HT-29 (cell line): ENCODE data around the gene PIAS4. TPM values are rescaled to one million over a fixed set of nuclear protein-coding genes. Genes with fewer than 3 reads are reported as not detected.

Source experiments
- DNase-seq: peaks from one replicate; pipeline ENCODE4 v3.0.0-alpha.2; 2015; ENCODE audit warnings: low spot score
- total RNA-seq: library from RNA; depleted of rRNA; stranded (reverse); fragments of >200 nt; shearing (Covaris generic); gene quantifications from 2 replicates; pipeline ENCODE4 v1.2.3, GENCODE V29; 2014

Gene PIAS4
- total RNA-seq, 1 experiment from 2014 or later = 40.8 TPM

DNA sequence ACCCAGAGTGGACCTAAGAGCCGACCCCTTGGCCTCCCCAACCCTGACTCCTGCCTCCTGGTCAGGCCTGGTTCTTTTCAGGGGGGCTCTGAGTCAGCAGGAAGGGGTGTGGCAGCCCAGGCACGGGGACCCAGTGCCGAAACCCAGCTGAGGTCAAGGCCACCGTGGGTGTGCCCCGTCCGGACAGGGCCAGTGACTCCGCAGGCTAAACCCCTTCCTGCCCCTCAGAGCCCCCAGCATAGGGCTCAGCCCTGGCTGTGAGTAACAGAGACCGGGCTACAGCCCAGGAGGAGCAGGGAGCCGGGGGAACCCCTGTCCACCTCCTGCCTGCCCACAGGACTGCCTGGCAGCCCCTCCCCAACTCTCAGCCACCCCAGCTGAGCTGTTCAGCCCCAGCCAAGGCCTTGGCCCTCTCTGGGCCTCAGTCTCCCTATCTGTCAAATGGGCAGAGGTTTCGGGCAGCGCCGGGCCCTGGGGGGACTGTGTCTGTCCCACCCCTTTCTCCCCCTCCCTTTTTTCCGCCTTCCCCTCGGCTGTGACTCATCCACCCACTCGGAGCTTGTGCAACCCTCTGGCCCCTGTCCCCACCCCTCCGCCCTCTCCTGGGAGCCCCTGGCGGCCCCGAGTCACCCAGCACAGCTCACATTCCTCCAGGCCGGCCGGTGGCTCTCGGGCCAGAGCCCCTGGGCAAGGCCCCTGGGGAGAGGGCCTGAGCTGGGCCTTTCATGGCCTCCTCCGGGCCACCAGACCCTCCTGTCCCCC is 50.6 kb downstream of the PIAS4 start:
- DNase-seq = peak; percentile 75

GRCh38 chr19:4058693-4059452 is 51.3 kb downstream of the PIAS4 start:
- DNase-seq = no peak

GRCh38 chr19:4059453-4059871 is 51.9 kb downstream of the PIAS4 start:
- peak; percentile 34 for DNase-seq

GRCh38 chr19:4059891-4060620 is 52.5 kb downstream of the PIAS4 start:
- DNase-seq = peak; percentile 59

DNA sequence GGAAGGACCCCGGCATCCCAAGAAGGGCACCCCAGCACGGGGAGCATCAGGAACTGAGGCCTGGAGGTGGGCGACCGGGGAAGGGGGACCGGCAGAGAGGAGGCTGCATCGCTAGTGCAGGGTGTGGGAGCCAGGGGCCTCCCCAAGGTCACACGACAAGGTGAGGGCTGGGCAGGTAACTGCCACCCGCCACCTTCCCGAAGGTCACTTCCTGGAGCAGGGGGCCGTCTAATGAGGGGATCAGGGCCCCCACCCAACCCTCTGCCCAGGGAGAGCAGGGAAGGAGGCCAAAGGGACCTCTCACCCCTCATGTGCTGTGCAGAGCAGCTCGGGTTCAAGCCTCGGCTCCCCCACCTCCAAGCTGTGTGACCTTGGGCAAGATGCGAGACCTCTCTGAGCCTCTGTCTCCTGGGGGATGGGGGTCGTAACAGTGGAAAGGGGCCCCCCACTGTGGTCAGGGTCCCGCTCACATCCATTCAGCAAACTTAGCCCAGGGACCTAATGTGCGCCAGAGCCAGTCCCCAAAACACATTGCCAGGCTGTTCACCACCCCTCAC is 53.2 kb downstream of the PIAS4 start:
- DNase-seq = no peak

GRCh38 chr19:4061178-4061682 is 53.7 kb downstream of the PIAS4 start:
- DNase-seq = peak; percentile 82

DNA sequence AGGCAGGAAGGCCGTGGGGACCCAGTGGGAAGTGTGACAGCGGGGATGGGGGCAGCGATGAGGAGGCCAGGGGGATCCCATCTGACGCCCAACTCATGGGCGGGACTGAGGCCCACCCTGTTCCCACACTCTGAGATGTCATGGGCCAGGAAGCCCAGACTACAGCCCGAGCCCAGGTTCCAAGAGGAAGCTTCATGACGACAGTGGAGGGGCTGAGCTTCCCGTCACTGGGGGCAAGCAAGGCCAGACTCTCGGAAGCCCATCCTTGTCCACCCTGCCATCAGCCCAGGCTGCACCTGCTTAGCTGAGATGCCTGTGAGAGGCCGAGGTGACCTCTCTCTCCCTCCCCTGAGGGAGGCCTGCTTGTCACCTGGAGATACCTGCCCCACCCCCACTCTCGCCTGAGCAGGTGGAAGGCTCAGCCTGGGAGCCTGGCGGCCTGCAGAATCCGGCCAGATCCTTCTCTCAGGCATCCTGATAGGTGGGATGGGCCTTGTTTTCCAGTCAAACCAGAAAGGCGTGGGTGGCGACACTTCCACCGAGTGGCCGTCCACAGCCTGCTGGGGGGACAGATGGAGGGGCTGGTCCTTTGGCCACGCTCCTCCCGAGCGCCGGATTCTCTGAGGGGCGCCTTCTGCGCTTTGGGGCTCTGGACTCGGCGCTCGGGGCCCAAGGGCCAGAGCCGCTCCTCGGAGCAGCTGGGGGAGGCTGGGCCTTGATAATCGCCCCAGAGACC is 54.3 kb downstream of the PIAS4 start:
- peak; percentile 86 for DNase-seq

GRCh38 chr19:4062419-4063368 is 55.2 kb downstream of the PIAS4 start:
- no peak for DNase-seq

GRCh38 chr19:4063369-4064148 is 56.0 kb downstream of the PIAS4 start:
- DNase-seq = no peak

DNA sequence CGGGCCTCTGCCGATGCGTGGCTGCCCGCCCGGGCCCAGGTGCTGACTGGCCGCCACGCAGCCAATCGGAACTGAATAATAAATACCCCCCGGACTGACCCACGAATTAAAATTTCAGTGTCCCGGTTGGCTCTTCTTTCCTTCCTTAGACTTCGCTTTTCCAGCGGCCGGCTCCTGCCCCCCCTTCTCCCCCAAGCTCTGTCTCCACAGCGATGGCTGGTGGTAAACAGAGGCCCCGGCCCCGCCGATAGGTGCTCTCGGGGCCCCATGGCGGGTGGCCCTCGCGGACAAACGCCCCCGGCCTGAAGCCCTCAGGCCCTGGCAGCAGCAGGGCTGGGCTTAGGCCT is 56.6 kb downstream of the PIAS4 start:
- DNase-seq = no peak

DNA sequence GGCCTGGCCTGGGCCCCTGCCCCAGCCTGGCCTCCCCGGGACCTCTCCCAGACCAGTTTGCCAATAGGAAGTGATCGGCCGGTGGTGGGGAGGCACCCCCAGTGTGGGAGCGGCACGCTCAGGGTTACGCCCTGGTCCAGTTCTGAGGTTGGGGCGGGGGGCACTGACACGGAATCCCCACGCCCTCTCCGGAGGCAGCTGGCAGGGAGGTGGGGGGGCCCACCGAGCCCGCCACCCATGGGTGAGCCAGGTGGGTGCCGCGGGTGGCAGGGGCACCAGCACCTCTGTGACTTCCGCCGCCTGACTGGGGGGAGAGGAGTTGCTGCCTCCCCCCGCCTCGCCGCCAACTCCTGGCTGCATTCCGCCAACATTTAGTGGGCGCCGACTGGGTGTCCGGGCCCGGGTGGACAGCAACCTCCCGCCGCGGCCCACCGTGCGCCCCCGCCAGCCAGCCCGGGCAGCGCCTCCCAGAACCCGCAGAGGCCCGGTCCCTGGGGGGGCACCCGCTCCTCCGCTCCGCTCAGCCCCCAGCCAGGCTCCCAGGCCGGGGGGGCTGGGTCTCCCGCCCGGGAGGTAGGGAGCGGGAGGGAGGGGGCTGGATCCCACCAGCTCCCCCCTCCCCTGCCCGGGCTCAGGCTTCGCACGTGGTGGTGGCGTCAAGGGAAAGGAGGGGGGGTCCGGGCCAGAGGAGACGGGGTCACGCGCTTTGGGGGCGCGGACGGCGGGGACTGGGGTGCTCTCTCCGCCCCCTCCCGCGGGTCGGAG is 57.1 kb downstream of the PIAS4 start:
- no peak for DNase-seq

DNA sequence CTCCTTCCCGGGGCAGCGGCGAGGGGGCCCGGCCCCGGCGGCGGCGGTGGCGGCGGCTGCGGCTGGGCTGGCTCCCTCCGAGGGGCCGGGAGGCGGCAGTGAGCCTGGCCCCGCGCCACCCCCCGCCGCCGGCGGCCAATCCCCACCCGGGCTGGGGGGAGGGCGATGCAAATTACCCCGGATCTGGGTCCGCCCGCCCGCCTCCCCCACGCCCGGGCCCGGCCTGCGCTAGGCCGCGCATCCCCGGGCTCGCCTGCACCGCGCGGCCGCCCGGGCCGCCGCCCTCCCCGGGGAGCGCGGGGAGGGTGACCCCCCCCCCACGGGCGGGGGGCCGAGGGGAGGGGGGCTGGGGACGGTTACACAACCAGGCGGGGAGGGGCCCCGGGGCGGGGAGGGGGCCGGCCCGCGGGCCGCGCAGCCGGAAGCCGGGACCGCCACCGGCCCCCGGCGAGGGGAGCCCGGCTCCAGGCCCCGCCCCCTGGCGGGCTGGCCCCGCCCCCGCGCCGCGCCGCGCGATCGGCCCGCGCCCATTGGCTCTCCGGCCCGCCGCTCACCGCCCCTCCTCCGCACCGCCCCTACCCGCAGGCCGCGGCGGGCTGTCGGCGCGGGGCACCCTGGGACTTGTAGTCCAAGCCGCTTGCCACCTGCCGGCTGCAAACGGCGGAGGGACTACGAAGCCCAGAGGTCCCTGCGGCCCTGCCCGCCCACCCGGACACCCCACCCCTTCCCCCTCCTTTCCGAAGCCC is 58.1 kb downstream of the PIAS4 start:
- DNase-seq = peak; percentile 87

DNA sequence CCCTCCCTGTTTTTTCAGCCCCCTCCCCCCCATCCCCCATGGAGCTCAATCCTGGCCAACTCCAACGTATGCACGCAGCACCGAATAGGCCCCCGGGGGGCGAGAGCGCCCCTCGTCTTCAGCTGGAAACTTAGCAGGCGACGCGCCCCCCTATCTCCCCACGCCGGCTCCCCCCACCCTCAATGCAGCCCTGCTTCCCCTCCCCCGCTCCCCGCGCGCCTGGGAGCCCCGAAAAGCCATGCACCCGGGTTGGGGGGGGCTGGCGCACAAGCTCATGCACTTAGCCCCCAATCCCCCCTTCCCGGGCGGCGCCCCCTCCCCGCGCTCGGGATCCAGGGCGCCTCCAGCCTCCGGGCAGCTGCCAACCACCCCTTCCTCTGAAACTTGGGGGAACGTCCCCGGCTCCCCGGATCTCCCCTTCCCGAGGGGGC is 58.7 kb downstream of the PIAS4 start:
- DNase-seq = no peak

DNA sequence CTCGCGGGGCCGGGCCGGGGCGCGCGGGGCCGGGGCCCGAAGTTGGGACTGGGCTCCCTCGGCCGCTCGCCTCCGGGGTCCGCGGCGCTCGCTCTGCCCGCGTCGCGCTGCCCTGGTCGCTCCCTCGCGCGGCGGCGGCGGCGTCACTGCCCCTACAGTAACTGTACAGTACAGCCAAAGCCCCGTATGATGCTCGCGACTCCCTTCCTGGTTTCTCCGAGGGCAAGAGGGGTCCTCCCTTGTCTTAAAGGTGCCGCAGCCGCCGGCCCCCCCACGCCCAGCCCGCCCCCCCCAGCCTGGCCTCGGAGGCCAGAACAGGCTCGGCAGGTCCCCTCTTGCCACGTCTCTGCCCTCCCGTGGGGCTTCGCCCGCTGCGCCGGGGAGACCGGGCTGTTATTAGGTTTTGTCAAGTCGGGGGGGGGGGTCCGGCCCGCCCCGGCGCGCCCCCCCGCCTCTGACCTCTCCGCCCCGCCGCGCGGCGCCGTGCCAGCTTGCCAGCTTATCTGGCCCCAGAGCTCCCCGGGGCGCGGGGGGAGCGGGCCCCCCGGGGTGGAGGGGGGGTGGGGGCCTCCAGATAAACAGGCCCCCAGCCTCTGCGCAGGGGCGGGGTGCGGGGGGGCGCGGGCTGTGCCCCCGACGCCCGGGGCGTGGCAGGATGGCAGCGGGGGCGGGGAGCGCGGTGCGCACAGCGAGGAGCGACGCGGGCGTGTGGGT is 59.3 kb downstream of the PIAS4 start, which contains the start of gene ZBTB7A:
ZBTB7A (minus strand) TSS at position 218 of the 714 bp plus-strand sequence. CDS start 11,667 bp downstream, outside the sequence.
- peak; percentile 66 for DNase-seq

- no peak for DNase-seq
These were observed 60.0 kb downstream of the PIAS4 start for GRCh38 chr19:4067396-4068046.
